Osteocyte (in vitro differentiated cells): ENCODE results near the gene IL1RAP. TPM values are rescaled to one million over a fixed set of nuclear protein-coding genes. Genes with fewer than 3 reads are reported as not detected.

Source experiments
- DNase-seq: peaks from one replicate; pipeline ENCODE4 v3.0.0; 2021; ENCODE audit warnings: mixed read lengths; ENCODE audit not compliant: unreplicated experiment; ENCODE audit errors: extremely low spot score
- H3K27ac Mint-ChIP-seq: one replicate; pipeline ENCODE4 v1.8.0; 2021; ENCODE audit warnings: mild to moderate bottlenecking, mixed read lengths; ENCODE audit not compliant: unreplicated experiment
- H3K27me3 Mint-ChIP-seq: one replicate; pipeline ENCODE4 v1.8.0; 2021; ENCODE audit warnings: mixed read lengths; ENCODE audit not compliant: unreplicated experiment
- H3K36me3 Mint-ChIP-seq: one replicate; pipeline ENCODE4 v1.8.0; 2021; ENCODE audit warnings: mixed read lengths; ENCODE audit not compliant: unreplicated experiment
- H3K4me1 Mint-ChIP-seq: one replicate; pipeline ENCODE4 v1.8.0; 2021; ENCODE audit warnings: mixed read lengths; ENCODE audit not compliant: unreplicated experiment
- H3K4me3 Mint-ChIP-seq: one replicate; pipeline ENCODE4 v1.8.0; 2021; ENCODE audit warnings: mild to moderate bottlenecking, moderate library complexity, mixed read lengths; ENCODE audit not compliant: unreplicated experiment
- H3K9me3 Mint-ChIP-seq: one replicate; pipeline ENCODE4 v1.8.0; 2021; ENCODE audit warnings: mixed read lengths; ENCODE audit not compliant: unreplicated experiment
- CTCF ChIP-seq: fragments of 200-600 bp; sonication (generic); IDR thresholded peaks from 2 replicates; pipeline ENCODE4 v1.5.0; 2021; ENCODE audit warnings: antibody characterized with exemption, mild to moderate bottlenecking, moderate library complexity
- total RNA-seq: library from RNA; stranded (reverse); gene quantifications from 2 replicates; pipeline ENCODE4 v1.2.1, GENCODE V29; 2021

IL1RAP gene
- total RNA-seq, 1 donor from 2014 or later: 29.3 TPM

DNA sequence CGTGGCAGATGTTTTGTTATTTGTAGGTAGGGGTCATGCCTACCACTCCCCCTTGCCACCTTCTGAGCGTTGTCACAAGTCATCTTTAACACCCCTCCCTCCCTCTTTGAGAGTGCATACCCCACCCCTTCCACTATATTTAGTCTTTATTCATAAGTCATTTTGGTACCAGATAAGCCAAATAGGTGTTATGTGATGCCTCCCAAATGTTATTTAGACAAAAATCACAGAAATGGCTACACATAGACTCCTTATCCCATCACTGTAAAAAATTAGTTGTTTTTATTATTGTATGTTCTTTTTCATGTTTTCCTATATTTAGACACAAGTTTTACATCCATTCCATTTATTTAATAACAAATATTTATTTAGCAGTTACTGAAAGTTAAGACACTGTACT is 93.1 kb downstream of the IL1RAP start:
- peaks cover 26% of the 10 kb centered on the region for H3K36me3 Mint-ChIP-seq
- H3K27ac Mint-ChIP-seq: no peak overlapping the region
- no peak for DNase-seq
- no peak overlapping the region for H3K4me3 Mint-ChIP-seq
- TF ChIP-seq CTCF: no peak
- no peaks in the 10 kb centered on the region for H3K4me1 Mint-ChIP-seq
- H3K9me3 Mint-ChIP-seq: peaks cover 5% of the 10 kb centered on the region
- no peaks in the 10 kb centered on the region for H3K27me3 Mint-ChIP-seq

DNA sequence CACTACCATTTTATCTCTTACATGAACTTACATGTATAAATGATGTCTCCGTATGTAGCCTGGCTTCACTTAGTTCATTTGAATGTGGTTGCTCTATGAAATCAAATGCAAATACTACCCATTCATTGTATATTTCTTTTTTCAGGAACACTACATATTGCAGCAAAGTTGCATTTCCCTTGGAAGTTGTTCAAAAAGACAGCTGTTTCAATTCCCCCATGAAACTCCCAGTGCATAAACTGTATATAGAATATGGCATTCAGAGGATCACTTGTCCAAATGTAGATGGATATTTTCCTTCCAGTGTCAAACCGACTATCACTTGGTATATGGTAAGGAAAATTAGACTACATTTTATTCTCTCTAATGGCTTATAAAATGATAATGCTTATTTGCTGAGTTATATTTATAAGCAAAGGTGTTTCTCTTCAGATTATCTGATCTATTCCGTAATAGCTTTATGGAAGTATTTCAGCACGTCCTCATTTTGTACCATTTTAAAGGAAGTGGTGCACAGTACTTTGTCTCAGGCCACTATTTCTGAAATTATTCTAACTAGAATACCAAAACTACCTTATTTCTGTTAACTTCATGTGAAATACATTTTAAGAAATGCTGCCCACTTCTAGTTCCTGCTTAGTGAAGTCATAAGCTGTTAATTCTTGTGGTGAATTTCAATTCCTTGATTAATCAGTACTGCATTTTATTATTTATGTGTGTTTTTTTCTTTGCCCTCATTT is 95.1 kb downstream of the IL1RAP start:
- DNase-seq: no peak
- peaks cover 5% of the 10 kb centered on the region for H3K9me3 Mint-ChIP-seq

DNA sequence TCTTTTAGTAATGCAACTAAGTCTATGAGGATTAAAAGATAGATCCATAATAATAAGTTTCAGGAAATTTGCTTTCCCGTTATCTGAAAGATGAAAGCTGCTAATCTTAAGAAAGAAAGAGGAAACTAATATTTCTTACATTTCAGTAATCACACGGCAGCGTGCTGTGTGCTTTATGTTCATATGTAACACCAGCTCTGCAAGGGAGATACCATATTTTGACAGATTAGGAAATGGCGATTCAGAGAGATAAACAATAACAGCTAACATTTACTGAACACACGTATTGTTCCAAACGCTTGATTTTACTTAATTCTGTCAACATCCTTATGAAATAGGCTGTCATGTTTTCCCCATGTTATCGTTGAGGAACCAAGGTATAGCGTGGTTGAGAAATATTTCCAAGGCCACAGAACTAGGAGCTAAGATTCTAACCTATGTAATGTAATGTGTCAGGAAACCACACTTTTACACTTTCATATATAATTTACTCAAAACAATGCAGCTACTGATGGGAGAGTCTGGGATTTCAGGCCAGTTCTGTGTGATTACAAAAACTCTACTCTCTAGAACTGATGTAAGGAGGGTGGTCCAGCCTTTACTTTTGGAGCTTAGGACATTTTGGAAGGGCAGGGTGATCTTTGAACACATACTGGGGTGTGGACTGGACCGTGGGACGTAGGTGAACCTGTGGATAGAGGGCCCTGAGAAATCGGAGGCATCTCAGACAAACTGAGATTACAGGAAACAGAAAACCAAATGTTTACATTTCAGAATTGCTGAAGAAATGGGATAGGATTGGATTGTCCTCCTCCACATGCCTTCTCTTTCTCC is 100.6 kb downstream of the IL1RAP start:
- Mint-ChIP-seq H3K9me3 (no peaks in the 10 kb centered on the region), H3K4me3 (no peak overlapping the region), H3K27me3 (no peaks in the 10 kb centered on the region), H3K4me1 (peaks cover 2% of the 10 kb centered on the region), H3K36me3 (peaks cover 10% of the 10 kb centered on the region), H3K27ac (no peak overlapping the region)
- no peak for DNase-seq
- TF ChIP-seq CTCF: no peak

More for the DNA sequence above, 95.1 kb downstream of the IL1RAP start:
- H3K27ac Mint-ChIP-seq: no peak overlapping the region
- H3K4me3 Mint-ChIP-seq: no peak overlapping the region
- H3K36me3 Mint-ChIP-seq: peaks cover 27% of the 10 kb centered on the region
- no peaks in the 10 kb centered on the region for H3K27me3 Mint-ChIP-seq
- no peaks in the 10 kb centered on the region for H3K4me1 Mint-ChIP-seq
- no peak for TF ChIP-seq CTCF

DNA sequence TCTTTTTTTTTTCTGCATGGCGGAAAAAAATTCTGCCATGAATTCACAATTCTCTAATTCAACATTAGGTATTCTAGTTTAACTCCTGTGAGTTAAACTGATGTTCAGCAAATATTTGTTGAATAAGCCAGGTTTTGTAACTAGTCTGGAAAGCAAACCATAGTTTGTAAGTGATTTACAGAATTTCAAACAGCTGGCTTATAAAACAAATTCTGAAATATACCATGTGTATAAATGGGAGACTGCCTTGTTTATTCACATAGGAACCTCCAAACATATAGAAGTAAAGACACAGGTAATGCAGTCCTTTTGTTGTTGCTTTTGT is 101.1 kb downstream of the IL1RAP start:
- peaks cover 2% of the 10 kb centered on the region for H3K4me1 Mint-ChIP-seq
- no peak overlapping the region for H3K27ac Mint-ChIP-seq
- no peaks in the 10 kb centered on the region for H3K9me3 Mint-ChIP-seq
- no peak for TF ChIP-seq CTCF
- H3K4me3 Mint-ChIP-seq: no peak overlapping the region
- no peak for DNase-seq
- peaks cover 6% of the 10 kb centered on the region for H3K36me3 Mint-ChIP-seq
- H3K27me3 Mint-ChIP-seq: no peaks in the 10 kb centered on the region

GRCh38 chr3:190615607-190616006 is 101.7 kb downstream of the IL1RAP start:
- H3K4me1 Mint-ChIP-seq: peaks cover 2% of the 10 kb centered on the region

More at GRCh38 chr3:190615607-190616006, 101.7 kb downstream of the IL1RAP start:
- no peaks in the 10 kb centered on the region for H3K27me3 Mint-ChIP-seq
- no peaks in the 10 kb centered on the region for H3K9me3 Mint-ChIP-seq
- H3K4me3 Mint-ChIP-seq: no peak overlapping the region
- H3K27ac Mint-ChIP-seq: no peak overlapping the region
- TF ChIP-seq CTCF: no peak
- peaks cover 6% of the 10 kb centered on the region for H3K36me3 Mint-ChIP-seq
- DNase-seq: no peak
